Neural crest cell (in vitro differentiated cells): ENCODE measurements around the gene ATP7A. TPM values are rescaled to one million over a fixed set of nuclear protein-coding genes. Genes with fewer than 3 reads are reported as not detected.
"Not testable (repeated sequence)": the region's sequence is repeated elsewhere in the genome, so short reads cannot be mapped to it uniquely, and the experiment has no call there.

Experiments
- DNase-seq: peaks from one replicate; pipeline ENCODE4 v3.0.0; 2021; ENCODE audit warnings: low read depth, mixed read lengths, low spot score
- H3K27ac Mint-ChIP-seq: one replicate; pipeline ENCODE4 v1.8.0; 2021; ENCODE audit warnings: mild to moderate bottlenecking, mixed read lengths; ENCODE audit not compliant: unreplicated experiment
- H3K27me3 Mint-ChIP-seq: 2 replicates; pipeline ENCODE4 v1.8.0; 2021; ENCODE audit warnings: low read depth, mild to moderate bottlenecking, mixed read lengths
- H3K36me3 Mint-ChIP-seq: 2 replicates; pipeline ENCODE4 v1.8.0; 2021; ENCODE audit warnings: low read depth, mild to moderate bottlenecking, mixed read lengths
- H3K4me1 Mint-ChIP-seq: 2 replicates; pipeline ENCODE4 v1.8.0; 2021; ENCODE audit warnings: mixed read lengths
- H3K4me3 Mint-ChIP-seq: one replicate; pipeline ENCODE4 v1.8.0; 2021; ENCODE audit warnings: mild to moderate bottlenecking, mixed read lengths
- H3K9me3 Mint-ChIP-seq: 2 replicates; pipeline ENCODE4 v1.8.0; 2021; ENCODE audit warnings: mixed read lengths
- CTCF ChIP-seq: fragments of 200-600 bp; sonication (generic); conservative IDR thresholded peaks from 2 replicates; pipeline ENCODE4 v1.5.0; 2021; ENCODE audit warnings: antibody characterized with exemption, mild to moderate bottlenecking
- total RNA-seq: library from RNA; stranded (reverse); gene quantifications from 2 replicates; pipeline ENCODE4 v1.2.1, GENCODE V29; 2021

Gene ATP7A
- total RNA-seq, 1 donor from 2014 or later: 9.3 TPM

- TF ChIP-seq CTCF: no peak
- Mint-ChIP-seq H3K36me3 (peaks cover 23% of the 10 kb centered on the region), H3K27me3 (no peaks in the 10 kb centered on the region), H3K4me3 (no peak overlapping the region), H3K27ac (no peak overlapping the region), H3K4me1 (no peaks in the 10 kb centered on the region), H3K9me3 (peaks cover 3% of the 10 kb centered on the region)
- DNase-seq: no peak
Measured at GRCh38 chrX:78037881-78038280, 127.4 kb downstream of the ATP7A start.

GRCh38 chrX:78042601-78043000 is 132.1 kb downstream of the ATP7A start:
- Mint-ChIP-seq H3K27me3 (no peaks in the 10 kb centered on the region), H3K27ac (no peak overlapping the region), H3K9me3 (peaks cover 3% of the 10 kb centered on the region), H3K36me3 (peaks cover 10% of the 10 kb centered on the region), H3K4me1 (no peaks in the 10 kb centered on the region), H3K4me3 (no peak overlapping the region)
- no peak for DNase-seq
- no peak for TF ChIP-seq CTCF

- H3K4me1 Mint-ChIP-seq: no peaks in the 10 kb centered on the region
- no peaks in the 10 kb centered on the region for H3K9me3 Mint-ChIP-seq
- H3K4me3 Mint-ChIP-seq: no peak overlapping the region
- H3K27ac Mint-ChIP-seq: no peak overlapping the region
- TF ChIP-seq CTCF: no peak
- no peaks in the 10 kb centered on the region for H3K27me3 Mint-ChIP-seq
- DNase-seq: no peak
- peaks cover 3% of the 10 kb centered on the region for H3K36me3 Mint-ChIP-seq
Measured at GRCh38 chrX:78046362-78046761, 135.9 kb downstream of the ATP7A start.

- Mint-ChIP-seq H3K4me3 (no peak overlapping the region), H3K4me1 (no peaks in the 10 kb centered on the region), H3K36me3 (peaks cover 12% of the 10 kb centered on the region), H3K9me3 (peaks cover 9% of the 10 kb centered on the region), H3K27me3 (no peaks in the 10 kb centered on the region), H3K27ac (no peak overlapping the region)
- no peak for TF ChIP-seq CTCF
- DNase-seq: no peak
Measured at GRCh38 chrX:78048052-78048451, 137.6 kb downstream of the ATP7A start.

GRCh38 chrX:78063687-78064086 is 153.2 kb downstream of the ATP7A start:
- no peak for TF ChIP-seq CTCF
- Mint-ChIP-seq H3K27ac (no peak overlapping the region), H3K27me3 (no peaks in the 10 kb centered on the region), H3K4me1 (no peaks in the 10 kb centered on the region), H3K9me3 (peaks cover 4% of the 10 kb centered on the region), H3K4me3 (no peak overlapping the region), H3K36me3 (no peaks in the 10 kb centered on the region)
- DNase-seq: no peak

- H3K9me3 Mint-ChIP-seq: peaks cover 4% of the 10 kb centered on the region
- no peaks in the 10 kb centered on the region for H3K36me3 Mint-ChIP-seq
- no peak for TF ChIP-seq CTCF
- H3K4me3 Mint-ChIP-seq: no peak overlapping the region
- H3K4me1 Mint-ChIP-seq: no peaks in the 10 kb centered on the region
- H3K27ac Mint-ChIP-seq: no peak overlapping the region
- no peaks in the 10 kb centered on the region for H3K27me3 Mint-ChIP-seq
- no peak for DNase-seq
Measured at GRCh38 chrX:78064152-78064551, 153.7 kb downstream of the ATP7A start.

GRCh38 chrX:78064698-78065601 is 154.5 kb downstream of the ATP7A start:
- H3K4me1 Mint-ChIP-seq, H3K27ac Mint-ChIP-seq, H3K27me3 Mint-ChIP-seq: not testable (repeated sequence)

More at GRCh38 chrX:78064698-78065601, 154.5 kb downstream of the ATP7A start:
- H3K36me3 Mint-ChIP-seq, H3K4me3 Mint-ChIP-seq, DNase-seq, H3K9me3 Mint-ChIP-seq: not testable (repeated sequence)
